DMS53 (cell line): ENCODE results near the gene ANGPTL7.
"Not testable (repeated sequence)": the region's sequence is repeated elsewhere in the genome, so short reads cannot be mapped to it uniquely, and the experiment has no call there.

ENCODE experiments used
- DNase-seq: peaks from one replicate; lab custom pipeline; 2025; lab: John Stamatoyannopoulos, UW

Gene ANGPTL7, protein sequence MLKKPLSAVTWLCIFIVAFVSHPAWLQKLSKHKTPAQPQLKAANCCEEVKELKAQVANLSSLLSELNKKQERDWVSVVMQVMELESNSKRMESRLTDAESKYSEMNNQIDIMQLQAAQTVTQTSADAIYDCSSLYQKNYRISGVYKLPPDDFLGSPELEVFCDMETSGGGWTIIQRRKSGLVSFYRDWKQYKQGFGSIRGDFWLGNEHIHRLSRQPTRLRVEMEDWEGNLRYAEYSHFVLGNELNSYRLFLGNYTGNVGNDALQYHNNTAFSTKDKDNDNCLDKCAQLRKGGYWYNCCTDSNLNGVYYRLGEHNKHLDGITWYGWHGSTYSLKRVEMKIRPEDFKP

DNA sequence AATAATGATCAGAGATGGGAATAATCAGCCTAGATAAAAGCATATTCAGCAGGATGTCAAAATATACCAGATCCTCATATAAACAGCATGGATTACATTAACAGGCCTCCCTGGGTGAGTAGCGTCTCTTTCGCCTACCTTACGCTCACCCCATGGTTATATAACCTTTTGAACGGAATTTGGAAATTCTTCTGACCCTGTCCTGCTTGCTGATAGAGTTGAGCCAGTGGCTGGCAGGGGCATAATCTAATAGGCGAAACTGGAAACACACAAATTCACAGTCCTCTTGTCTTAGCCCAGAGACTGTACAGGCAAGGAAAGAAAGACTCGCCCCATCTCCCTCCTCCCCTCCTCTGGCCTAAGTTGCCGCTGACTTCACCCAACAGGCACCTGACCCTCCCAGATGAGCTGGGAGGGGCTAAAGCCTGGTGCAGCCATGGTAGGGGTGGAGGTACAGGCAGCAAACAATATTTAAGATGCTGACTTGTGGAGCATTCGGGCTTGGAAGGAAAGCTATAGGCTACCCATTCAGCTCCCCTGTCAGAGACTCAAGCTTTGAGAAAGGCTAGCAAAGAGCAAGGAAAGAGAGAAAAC, at the start of gene ANGPTL7:
Gene ANGPTL7 (plus strand): TSS at position 498 of the 594 bp plus-strand sequence. CDS start 225 bp downstream, outside the sequence.
- no peak for DNase-seq

DNA sequence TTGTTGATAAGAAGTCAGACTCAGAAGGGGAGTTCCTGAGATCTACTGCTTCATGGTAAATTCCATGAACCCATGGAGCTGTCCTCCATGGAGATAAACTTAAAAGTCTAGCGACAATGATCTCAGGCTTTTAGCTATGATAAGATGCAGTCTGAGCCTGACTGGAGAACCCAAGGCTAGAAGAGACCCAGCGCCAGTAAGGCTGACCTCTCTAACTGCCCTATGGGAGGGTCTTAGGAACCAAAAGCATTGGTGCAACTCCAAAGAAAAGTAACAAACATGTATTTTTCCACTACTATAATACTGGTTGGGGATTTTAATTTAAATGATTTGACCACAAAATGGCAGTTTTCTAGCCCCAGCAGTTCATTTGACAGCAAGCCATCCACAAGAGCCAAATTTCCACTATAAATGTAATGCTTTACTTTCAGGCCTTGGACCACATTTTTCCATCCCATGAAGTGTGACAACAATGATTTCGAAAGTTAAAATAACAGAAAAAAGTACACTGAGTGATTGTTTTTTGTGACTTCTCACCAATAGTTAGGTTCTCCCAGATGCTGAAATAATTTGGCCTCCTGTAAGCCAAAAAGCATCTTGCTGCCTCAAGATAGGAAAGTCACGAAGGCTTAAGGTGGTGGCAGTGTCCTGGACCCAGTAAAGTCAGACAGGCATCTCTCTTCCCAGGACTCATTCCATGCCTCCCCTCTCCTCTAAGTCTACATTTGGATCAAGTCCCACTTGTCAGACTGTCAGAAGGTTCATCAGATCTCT, 46.4 kb upstream of the ANGPTL7 start:
- no peak for DNase-seq

DNA sequence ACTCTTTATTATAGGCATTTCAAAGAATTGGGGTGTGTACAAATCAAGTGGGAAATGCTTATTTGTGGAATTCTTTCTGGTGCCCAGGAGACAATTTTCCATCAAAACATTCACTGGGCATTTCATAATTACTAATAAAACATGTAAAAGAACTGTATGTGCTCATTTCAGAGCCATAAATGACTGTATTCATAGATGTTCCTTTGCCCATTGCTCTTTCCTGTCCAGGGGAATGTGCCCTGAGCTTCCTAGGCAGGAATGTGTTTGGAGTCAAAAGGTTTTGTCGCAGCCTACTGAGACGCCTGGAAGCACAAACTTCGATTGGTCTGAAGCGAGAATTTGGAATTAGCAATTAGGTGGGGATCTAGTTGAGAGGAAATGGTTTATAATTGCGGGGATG, 45.8 kb upstream of the ANGPTL7 start:
- DNase-seq, result no peak

DNA sequence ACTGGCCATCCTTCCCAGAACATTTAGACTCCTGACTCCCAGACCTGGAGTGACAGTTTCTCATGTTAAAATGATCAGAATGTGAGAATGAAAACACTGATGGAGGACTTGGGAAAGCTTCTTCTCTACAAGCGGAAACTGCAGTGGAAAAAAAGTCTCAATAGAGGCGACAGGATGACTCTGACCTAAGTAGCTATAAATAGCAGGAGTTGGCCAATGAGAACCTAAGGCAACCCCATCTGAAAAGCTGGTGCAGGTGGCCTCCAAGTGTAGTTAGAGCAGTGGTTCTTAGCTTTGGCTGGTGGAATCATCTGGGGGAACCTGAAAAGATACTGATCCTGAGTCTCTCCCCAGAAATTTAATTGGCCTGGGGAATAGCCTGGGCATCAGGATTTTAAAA, 45.2 kb upstream of the ANGPTL7 start:
- no peak for DNase-seq

DNA sequence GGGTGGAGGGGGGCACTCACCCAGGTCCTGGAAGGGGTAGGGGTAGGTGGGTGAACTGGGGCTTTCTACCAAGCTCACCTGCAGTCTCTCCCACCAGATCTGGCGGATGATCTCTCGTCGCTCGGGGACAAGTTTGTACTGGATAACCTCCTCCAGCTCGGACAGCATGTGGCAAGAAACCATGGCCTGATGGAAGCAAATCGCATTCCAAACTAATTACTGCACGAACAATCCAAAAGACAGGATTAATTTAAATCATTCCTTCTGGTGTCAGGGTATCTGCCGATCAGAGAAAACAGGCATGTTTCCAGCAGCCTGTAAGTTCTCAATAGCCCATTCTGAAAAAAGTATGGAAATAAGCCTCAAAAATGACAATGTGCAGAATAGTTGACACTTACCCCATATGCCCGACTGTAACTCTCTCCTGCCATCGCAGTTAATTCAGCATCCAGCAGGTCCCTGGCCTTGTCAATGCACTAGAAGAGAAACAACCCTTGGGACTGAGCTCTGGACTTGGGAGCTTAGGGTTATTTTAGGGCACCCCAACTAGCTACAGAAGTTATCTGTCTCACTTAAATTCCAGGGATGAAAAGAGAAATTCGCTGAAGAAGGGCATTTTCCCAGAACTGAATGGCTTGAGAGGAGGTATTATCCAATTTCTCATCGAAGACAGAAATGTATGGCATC, 44.4 kb upstream of the ANGPTL7 start:
- DNase-seq, result no peak

DNA sequence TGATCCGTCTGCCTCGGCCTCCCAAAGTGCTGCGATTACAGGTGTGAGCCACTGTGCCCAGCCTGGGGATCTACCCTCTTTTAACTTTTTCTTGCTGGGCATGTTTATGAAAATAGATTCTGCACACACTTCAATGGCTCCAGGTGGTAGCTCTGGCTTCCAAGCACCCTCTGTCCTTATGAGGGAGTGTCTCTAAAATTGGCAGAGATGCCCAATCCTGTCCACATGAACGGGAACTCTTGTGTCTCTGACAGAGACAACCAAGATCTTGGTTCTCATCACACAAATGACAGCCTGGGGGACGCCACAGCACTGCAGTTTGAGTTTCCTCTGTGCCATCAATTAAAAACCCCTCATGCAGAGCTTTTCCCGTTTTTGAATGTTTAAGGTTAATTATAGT, 43.4 kb upstream of the ANGPTL7 start:
- no peak for DNase-seq

DNA sequence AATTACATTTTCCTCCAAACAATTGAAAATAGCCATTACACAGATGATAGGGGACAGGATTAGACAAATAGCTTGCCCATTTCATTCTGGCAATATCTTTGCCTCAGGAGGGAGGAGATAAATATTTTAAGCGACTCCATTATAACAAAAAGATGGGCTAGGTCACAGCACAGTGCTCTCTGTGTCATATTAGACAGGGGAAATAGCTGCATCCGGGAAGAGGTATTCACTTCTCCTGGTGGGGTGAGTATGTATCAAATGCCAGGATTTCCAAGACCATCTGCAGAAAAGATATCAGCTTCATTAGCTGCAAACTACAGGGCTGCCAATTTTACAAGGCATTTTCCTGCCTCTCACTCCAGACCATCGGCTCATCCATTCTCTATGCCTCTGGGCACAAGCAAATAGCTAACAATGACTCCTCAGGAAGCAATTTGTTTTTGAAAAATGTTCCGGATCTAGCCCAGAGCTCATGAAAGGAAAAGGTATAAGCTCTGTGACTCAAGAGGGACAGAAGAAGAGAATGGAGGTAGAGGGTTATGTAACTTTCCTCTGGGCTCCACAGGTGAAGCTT, 41.9 kb upstream of the ANGPTL7 start:
- DNase-seq, result no peak

DNA sequence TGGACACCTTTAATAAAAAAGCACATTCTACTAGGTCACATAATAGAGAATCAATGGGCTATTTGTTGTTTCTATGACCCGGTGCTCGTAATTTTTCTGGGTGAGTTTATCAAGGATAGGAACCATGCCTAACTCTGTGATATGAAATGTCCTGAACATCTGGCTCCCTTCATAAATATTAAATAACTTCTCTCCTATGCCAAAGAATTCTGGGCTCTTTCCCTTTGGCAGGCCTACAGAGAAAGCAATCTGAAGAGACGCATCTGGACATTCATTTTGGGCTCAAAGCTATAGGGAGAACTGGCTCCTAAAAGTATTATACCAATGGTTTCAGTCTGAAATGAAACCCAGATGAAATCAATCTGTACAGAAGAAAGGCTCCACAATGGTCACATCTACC, 38.8 kb upstream of the ANGPTL7 start:
- no peak for DNase-seq

DNA sequence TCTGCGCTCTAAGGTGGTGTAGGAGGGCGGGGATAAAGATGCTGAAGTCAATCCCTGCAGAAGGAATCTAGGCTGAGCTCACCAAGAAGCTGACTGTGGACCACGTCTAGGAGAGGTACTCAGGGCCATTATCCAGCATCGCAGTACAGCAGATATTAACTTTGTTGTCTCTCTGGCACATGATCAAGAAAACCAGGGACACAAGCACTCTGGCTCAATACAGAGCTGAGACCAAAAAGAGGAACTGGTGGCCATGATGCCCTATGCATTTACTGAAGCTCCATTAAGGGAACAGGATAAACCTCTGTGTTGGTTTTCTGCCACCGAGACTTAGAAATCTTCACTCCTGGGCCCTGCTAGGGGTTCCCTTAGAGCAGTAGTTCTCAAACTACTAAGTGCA, 38.0 kb upstream of the ANGPTL7 start:
- no peak for DNase-seq

DNA sequence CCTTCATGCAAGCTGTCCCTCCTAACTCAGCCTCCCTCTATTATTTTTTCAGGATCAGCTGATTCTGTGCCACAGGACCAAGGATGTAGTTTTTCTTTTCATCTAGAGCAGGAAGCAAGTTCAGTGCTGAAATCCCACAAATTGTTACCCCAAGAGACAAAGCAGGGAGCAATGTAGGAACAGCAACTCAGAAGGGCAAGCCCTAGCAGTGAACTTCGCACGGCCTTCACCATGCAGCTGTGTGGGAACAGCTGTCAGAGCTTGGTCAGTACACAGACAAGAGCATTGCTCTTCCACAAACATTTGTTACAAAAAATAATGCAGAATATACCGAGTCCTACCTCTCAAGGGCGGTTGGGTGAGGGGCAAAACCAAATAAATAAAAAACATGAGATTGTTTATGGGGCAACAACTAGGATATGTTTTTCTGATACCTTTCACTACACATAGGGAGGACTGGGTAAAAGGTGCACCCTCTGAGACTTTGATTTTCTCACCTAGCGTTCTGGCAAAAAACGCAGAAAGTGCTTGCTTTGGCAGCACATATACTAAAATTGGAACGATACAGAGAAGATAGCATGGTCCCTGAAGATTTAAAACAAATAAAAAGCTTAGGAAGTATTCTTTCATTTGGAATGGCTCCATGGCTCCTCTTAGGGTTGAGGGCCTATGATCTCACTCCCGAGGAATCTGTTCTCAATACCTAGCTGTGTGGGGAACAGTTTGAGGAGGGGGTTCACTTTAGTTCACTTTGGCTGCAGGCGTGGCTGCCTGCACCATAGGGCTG, 37.1 kb upstream of the ANGPTL7 start:
- no peak for DNase-seq

DNA sequence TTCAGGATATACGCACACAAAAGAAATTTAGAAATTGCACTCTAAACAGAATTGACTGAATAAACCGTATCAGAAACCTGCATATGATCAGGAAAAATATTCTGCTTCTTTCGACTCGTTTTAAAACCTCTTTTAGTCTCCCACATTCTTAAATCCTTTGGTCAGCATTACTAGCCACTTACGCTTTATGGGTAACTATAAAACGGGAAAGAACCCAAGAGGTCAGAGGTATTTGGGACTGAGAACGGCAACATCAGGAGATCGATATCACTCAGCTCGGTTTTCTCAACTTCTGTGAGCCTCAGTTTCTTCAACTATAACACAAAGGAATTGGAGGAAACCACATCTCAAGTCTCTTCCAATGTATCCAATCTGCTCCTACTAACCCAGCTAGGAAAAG, 36.4 kb upstream of the ANGPTL7 start:
- DNase-seq, result no peak

DNA sequence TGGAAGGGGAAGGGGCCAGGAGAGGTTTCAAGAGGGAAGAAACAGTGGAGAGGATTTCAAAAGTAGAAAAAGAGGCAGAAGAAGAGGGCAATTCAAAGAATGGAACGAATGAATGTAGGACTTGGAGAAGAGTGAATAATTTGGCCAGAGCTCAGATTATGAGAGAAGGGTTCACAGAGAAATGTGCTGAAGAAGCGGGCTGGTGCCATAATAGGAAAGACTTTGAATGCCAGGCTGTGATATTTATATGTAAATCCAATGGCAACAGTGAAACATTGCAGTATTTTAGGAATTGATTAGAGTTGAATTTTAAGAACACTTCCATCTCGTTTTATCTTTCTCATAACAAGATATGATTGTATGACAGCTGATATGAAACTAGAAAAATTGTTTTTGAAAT, 36.0 kb upstream of the ANGPTL7 start:
- DNase-seq, result no peak

DNA sequence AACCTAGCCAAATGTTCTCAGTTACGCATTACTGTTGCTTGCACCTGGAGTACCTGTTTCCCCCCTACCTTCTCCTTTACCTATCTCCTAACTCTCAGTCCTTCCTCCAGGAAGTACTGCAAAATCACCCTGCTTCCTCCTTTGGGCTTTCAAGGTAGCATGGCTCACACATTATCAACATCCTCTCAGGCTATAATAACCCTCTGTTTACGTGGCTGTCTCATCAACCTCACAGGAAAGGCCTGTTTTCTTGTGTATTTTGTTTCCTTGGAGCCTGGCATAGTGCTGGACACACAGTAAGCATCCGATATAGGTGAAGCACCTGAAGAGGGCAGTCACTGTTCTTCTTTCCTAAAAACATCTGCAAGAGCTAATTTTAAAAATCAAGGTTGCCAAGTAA, 32.7 kb upstream of the ANGPTL7 start:
- DNase-seq, result peak; percentile 28

DNA sequence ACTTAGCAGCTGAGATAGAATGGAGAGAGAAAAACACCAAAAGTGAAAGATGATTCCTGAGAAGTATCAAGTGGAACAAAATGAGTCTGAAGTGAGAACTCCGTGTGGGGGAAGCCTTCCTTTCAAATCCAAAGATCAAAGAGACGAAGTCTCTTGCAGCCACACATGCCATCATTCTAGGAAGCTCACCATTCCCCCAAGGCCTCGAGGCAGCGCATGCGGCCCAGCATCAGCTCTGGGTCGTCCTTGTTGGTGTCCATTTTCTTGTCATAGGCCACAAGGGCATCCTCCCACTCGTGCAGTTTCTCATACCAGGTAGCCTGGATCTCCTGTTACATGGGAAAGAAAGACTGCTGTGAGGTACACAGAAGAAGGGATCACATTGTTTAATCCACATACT, 32.2 kb upstream of the ANGPTL7 start:
- DNase-seq, result no peak

DNA sequence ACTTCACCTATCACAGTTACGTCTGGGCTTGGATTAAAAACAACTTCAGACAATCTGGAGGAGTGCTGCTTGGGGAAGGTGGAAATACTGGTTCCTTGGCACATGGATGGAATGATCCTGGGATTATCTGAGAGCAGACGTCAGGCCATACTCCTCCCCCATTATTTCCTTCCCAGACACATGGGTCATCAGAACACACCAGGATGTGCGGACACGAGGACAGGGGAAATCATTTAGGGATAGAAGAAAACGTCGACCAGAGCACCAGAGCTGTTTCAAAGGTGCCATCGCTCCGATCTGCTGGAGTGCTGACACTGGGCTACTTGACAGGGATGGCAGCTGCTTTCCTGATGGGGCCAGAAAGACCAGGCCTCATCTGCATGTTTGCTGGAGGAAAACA, 31.8 kb upstream of the ANGPTL7 start:
- no peak for DNase-seq

DNA sequence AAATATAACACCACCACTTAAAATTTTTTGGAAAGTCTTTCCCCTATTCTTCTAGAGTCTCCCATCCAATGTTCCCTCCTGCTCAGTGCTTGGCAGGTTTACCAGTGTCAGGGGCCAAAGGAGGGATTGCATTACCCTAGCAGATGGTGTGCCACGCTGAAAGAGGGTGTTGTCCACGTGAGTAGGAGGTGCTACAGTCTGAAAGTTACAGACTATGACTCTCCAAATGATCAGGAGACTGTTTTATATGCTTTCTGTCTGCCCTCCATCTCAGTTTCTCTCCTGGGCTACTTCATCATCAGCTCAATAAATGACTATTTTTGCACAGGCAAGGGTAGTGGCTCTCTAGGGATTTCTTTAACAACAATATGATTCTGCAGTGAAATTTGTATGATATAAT, 31.3 kb upstream of the ANGPTL7 start:
- DNase-seq, result no peak

DNA sequence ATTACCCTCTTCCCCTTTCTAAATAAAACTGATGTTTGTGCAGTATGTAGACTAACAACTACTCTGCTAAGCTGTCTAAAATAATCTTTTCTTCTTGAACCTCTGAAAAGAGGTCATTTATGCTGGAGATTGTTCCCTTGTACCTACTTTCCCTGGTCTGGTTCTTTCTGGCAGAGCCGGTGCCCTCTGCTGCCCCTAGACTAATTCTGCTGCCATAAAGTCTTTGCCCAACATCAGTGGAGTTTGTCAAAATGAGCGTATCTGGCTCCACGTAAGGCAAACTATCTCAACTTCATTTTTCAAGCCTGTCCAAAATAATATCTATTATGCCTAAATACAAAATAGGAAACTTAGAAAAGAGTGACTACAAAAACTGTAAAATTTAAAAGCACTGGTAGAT, 30.9 kb upstream of the ANGPTL7 start:
- DNase-seq, result no peak

DNA sequence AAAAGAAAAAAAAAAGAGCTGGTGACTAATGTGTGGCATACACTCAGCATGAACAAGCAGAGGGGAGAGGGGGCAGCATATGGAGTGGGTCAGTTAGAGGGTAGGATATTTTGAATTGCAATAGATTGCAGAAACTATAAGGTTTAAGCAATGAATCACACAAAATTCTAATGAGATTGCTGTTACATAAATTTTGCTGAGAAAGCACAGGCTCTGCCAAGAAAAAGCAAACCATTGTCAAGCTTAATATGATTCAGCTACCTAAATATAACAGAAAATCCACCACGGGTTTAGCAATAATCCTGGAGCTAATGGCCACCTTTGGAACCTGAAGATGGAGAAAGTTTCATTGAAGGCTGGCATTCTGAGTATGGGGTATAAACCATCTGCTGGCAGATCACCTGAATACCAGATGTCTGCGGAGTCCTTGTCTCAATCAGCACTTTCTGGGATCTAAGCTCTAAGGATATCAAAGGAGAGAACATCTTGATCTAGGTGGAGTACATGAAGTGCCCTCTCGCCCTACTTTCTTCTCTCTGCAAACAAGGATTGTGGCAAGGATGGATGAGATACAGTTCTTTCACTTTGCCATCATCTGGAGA, 30.3 kb upstream of the ANGPTL7 start:
- no peak for DNase-seq

DNA sequence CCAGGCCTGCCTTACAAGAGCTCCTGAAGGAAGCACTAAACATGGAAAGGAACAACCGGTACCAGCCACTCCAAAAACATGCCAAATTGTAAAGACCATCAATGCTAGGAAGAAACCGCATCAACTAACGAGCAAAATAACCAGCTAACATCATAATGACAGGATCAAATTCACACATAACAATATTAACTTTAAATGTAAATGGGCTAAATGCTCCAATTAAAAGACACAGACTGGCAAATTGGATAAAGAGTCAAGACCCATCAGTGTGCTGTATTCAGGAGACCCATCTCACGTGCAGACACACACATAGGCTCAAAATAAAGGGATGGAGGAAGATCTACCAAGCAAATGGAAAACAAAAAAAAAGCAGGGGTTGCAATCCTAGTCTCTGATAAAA, 26.4 kb upstream of the ANGPTL7 start:
- DNase-seq, result not testable (repeated sequence)

DNA sequence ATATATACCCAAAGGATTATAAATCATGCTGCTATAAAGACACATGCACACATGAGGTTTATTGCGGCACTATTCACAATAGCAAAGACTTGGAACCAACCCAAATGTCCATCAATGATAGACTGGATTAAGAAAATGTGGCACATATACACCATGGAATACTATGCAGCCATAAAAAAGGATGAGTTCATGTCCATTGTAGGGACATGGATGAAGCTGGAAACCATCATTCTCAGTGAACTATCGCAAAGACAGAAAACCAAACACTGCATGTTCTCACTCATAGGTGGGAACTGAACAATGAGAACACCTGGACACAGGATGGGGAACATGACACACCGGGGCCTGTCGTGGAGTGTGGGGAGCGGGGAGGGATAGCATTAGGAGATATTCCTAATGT, 22.4 kb upstream of the ANGPTL7 start:
- not testable (repeated sequence) for DNase-seq

DNA sequence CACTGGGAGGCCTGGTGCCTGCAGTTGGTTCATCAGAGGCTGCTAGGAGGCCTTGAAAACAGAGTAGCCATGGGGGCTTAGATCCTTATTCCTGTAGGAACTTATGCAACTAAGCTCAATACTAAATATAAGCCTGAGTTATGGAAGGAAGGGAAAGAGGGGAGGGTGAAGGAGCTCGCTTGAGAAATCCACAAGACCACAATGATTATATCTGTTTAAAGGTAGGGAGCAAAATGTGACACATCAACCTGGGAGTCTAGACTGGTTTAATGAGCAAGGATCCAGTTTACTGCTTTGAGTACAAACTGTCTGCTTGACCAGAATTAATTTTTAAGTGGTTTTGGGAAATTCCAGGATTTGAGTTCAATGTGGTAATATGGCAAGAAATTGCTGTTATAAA, 20.4 kb upstream of the ANGPTL7 start:
- DNase-seq, result no peak
